HG03457 (cell line): ENCODE data around the gene ETV6.

Source experiments
- ATAC-seq: cut with Tn5 transposase; IDR thresholded peaks from one replicate; pipeline ENCODE4 v1.9.1; 2021; ENCODE audit warnings: moderate number of reproducible peaks; ENCODE audit not compliant: unreplicated experiment

Gene ETV6

DNA sequence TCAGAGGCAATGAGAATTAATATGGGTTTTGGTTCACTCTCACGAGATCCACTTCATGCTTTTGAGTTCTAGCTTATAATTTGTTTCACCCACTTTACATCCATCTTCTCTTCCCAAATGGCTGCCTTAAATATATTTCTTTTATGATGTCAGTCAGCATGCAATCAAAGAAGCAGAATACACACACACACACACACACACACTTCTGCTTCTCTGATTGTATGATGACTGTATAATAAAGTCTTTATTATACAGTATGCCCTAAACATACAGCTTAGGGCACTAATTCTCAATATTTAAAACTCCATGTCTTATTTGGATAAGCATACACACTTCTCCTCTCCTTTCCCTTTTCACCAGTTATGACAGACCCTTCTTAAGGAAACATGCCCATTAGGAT is 6.7 kb upstream of the ETV6 start:
- no peak for ATAC-seq

DNA sequence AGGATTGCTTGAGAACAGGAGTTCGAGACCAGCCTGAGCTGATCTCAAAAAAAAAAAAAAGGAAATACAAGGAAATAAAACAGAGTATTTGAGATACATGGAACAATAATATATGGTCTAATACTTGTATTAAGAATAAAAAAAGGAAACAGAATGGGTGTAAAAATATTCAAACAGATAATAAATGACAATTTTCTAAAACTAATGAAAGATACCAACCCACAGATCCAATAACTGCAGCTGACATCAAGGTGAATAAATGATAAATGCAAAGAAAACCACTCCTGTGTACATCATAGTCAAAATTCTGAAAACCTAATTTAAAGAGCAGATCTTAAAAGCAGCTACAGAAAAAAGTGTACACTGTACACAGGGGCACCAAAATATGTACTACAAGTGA is 4.1 kb upstream of the ETV6 start:
- no peak for ATAC-seq

DNA sequence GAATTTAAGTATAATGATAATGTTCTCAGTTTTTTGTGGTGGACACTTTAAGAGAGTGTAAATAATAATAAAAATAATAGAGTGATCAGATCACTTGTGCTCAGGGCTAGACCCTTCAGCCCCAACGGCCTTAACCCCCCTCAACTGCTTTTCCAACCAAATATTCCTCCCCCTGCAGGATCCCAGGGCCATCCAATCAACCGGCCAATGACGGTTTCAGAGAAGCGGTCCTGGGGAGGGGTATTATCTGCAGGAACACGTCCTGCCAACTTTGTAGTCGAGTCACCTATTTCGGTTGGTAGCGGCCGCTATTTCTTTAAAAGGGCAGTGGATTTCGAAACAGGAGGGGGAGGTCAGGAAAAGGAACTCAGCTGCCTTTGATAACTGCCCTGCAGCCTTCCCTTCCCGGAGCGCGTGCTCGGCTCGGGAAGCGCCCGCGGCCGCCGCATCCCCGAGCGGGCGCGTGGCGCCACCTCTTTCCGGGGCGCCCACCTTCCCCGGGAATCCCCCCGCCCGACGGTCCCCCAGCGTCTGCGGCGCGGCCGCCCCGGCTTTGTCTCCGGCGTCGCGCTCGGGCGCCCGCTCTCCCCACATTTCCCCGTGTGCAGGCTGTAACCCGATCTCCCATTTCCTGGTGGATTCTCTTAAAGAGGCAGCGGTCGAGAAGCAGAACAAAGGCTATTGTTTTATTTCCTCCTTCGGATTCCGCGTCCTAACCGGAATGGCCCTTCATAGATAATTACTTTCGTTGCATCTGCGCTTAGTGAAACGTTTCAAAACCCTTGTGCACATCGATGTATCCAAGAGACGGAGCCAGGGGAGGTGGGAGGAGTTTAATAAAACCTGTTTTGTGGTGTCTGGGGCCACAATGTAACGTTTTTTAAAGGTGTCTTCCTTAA is 711 bp upstream of the ETV6 start:
- ATAC-seq = peak; percentile 35

DNA sequence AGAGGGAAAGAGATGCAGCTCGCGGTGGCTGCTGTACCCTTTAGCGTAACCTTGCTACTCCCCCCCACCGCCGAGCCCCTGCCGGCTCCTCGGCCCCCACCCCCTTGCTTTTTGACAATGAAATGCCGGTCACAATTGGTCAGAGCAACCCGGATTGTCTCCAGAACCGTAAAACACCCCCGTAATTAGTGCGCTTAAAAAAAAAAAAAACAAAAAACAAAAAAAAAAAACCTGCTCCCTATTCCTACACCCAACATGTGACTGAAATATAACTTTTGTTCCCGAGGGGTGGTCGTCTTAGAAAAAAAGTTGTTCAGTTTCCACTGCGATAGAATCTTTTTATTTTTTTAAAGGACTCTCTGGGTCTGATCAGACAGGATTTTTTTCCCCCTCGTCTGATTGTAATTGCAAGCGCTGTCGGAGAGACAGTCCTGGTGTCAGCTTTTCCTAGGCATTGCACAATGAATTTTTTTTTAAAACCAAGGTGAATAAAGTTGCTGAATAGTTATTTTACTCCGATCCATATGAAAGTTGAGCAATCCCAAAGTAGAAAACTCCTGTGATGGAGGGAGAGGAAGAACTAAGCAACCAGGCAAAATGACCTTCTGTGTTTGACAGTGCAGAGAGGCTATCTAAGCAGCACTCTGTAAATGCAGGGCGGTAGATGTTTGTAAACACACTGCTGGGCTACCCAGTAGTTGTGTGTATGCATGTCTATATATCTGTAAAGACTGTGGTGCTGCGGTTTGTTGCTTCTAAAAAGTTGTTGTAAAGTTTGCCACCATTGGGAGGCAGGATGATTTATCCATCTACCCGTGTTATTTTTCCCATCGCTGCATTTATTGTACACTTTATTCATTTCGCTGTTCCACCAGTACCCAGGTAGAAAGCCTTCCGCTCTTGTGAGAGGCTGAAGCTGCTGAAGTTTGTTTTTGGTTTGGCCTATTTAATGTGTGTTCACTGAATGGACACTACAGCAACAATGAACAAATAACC is 1.1 kb downstream of the ETV6 start:
- no peak for ATAC-seq

DNA sequence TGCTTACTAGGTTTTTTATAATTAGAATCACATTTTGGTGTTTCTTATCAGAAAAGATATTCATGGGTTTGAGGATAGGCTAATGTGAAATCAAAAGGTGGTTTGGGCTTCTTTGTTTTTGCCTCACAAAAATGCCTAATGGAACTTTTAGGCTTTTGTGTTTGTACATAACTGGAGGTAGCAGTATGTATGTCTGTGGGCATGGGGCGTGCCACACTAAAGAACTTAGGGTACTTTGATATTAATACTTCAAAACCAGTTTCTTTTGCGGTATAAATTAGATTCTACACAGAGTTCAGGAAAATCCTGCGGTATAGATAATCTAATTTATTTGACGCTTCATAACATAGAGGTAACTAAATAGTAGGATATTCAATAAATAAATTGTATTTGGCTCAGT is 1.9 kb downstream of the ETV6 start:
- ATAC-seq = no peak

DNA sequence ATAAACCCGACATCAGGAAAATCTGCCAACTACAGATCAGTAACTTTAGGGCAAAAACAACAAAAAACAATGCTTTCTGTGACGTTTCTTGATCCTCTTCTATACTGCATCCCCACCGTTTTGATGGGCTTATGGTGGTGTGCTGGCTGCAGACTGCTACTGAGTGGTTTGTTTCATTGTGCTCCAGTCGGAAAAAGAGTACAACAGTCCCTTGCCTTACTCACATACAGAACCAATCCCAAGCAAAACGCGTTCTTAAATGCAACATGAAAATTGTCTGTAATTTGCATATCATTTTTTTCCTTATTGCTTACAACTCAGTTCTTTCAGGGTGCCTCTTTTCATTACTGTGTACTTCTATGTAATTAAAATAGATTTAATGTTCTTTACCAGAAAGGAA is 2.3 kb downstream of the ETV6 start:
- no peak for ATAC-seq

DNA sequence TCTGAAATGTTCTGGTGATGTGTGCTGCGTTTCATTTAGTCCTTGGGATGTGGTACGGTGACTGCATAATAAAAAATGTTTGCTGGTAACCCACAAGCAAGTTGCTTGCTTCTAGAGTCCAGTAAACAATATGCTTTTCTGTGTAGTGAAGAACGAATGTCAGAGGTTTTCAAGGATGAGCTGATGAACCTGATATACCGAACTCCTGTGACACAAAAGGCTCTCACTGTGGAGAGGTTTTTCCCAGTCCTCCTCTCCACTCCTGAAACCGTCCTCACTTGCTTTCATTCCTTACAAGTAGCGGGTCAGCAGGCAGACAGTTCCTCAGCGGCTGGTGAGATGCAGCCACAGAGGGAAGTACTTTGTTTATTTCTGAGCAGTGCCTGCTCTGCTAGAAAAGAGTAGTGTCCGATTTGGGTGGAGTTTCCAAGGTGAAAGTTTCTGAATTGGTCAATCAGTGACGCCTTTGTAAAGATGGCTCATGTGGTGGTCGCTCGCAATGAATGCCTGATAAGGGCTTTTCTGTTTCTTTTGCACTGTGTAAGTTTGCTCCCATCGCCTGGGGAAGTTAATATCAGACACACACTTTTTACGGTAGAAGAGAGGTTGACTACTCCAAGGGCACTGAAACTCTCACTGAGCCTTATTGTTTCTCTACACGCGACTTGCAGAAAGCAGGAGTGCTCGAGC is 3.0 kb downstream of the ETV6 start:
- no peak for ATAC-seq

DNA sequence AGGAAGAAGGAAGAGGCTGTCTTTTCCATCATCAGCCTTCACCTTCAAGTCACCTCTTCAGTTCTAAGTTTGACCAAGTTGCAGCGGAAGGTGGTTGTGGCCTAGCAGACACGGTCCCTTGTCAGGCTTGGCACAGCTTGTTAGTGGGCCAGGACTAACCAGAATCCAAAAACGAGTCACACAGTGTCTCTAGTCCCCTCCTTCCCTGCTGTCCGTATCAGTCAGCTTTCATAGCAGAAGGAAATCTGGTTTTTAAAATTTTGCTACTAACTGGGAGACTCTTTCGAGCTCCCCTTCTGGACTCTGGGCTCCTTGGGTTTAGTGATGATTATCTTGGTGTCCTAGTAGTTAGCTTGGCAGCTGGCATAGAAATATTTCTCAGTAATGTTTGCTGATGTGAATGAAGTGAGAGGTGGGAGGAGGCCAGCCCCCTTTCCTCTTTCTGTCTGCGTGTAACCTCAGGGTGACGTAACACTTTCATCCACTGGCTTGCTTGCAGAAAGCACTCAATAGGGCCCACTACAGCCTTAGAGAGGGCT is 3.8 kb downstream of the ETV6 start:
- ATAC-seq = no peak

DNA sequence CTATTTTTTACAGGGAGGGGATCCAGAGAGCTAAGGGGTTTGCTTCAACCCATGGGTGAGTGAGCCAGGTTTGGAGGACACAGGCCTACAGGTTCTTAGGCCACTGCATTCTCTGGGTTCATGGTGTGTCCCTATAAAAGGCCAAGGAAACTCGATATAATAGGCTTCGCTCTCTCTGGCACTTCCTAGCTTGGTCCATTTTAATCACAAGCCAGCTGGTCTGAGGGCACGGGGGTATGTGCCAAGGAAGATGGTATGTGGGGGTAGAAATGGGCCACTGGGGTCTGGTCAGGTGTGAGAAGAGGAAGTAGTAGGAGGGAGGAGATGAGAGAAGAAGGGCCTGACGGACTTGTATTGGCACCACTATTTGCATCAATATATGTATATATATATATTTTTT is 4.9 kb downstream of the ETV6 start:
- no peak for ATAC-seq

DNA sequence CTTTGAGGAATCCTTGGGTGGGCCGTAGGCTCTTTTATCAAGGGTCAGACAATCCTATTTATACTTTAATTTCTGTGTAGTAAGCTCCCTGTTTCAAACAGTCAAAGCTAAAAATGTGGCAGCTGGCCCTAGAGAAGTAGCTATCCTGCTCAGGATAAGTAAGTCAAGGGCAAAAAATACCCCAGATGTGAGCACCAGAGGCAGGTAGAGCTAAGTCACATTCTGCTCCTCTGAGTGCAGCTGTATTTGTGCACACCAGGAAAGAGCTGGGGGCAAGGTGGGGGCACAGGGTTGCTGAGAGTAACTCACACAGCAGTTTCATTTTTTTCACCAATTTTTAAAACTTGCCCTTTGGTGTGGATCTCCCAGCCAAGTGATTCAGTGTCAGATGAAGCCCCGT is 5.3 kb downstream of the ETV6 start:
- ATAC-seq = no peak

DNA sequence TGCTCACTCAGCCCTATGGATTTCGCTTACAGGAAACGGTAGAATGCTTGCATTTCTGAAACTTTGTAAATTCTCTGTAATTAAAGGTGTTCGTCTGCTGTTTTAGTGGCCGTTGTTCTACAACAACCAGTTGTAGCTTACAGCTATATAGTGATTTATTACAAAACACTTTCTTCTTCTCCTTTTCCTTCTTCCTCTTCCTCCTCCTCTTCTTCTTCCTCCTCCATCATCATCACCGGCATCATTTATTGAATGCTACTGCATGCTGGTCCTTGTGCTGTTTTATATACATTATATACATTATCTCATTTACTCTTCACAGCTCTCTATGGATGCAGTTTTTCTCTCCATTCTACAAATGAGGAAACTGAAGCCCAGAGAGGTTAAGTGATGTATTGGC is 6.4 kb downstream of the ETV6 start:
- ATAC-seq = no peak

DNA sequence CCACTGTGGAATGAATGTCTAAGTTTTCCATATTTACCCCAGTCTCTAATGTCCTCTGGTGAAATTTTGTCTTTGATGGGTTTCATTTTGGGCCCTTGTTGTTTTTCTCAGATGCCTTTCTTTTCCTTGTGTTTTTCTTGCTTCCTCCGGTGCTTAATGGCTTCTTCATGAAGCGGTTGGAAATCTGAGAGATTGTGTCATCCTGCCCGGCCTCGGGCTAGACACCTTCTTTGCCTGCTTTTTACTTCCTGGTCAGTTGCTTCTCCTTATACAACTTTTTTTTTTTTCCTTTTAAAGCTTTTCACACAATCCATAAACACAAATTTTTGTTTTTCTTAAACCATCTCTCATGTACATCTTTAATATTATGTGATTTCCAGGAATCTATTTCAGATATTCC is 7.1 kb downstream of the ETV6 start:
- ATAC-seq = no peak

DNA sequence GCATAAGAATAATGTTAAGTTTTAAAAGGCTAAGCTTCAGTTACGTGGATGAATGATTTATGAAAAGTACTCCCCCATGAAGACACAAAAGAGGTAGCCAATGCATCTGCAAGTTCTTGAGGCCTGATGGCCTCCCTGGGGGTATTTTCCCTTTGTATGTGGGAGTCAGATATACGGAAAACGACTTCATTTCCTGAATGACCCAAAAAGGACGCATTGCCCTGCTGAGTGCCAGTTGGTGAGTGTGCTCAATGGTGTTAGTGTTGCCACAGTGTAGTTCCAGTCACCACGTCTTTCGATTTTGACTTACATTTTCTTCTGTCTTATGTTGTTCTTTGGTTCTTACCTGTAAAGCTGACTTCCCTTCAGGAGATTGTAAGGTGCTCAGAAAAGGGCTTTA is 8.0 kb downstream of the ETV6 start:
- no peak for ATAC-seq

DNA sequence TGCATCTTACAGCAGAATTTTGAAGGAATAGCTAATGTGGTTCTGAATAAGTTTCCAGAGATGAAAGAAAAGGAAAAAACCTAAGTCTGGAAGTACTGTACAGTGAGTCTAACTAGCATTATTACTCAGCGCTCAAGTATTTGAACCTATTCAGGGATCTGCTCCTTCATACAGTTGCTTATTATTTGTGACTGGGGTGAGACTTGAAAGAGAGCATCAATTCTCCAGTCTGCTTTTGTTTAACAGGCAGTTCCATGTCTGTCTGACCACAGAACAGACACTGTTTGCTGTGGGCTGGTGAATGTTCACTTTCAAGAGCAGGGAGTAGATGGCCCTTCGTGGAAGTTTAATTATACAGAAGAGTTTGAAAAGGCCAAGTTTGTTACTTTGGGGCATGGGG is 9.3 kb downstream of the ETV6 start:
- no peak for ATAC-seq

DNA sequence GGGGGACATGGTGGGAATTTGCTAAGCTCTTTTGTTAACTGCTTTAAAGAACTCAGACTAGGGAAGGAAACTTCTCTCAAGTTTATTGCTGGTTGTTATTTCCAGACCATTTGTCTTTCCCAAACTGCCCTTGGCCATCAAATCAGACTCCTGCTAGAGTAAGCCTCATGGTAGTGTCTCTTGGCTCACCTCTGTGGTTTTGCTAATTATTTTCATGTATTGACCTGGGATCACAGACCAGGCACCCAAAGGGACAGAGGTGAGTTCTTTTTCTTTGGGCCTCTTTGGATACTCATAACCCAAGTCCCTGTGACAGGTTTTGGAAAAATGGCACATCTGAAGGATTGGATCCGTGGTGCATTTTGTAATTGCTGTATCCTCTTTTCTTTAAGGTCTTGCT is 11.2 kb downstream of the ETV6 start:
- no peak for ATAC-seq

DNA sequence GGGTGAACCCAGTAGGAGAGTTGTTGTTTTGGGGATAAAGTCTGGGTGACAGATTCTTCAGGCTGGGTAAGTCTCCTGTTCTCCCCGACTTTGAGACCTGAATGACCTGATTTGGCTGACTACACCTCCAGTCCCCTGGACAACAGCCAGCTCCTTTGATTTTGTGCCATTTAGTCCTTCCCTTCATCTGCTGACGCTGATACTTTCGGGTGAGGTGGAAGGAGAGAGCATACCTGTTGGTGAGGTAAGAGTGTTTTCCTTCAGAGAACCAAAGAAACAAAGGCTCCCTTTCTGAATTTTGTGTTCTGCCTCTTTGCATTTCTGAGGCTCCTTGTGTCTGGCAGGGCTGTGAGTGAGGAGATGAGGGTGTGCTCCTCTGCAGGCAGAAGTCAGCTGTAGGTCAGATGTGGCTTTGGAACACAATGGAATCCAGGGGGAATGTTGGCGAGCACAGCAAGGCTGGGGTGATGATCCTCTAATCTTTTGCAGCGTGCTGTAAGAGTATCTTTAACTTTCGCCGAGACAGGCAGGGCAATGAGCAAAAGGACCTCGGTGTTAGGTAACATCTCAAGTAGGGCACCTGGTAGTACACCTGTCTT is 12.1 kb downstream of the ETV6 start:
- ATAC-seq = no peak

DNA sequence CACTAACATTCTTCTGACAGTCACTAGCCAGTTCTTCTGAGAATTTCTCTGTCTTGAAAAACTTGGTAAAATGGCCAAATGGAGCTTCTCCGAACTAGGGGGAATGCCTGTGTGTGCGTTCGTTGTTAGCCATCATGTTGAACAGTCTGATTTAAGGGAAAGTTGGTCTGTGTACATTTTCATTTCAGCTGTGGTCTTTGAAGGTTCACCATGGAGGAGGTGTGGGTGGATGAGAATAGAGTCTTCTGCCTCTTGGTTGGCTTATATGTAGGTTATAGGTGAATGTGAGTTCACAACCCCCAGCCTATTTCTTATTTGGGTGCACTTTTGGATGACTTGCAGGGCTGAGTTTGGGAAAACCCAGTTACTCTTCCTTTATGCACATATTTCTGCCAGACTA is 12.9 kb downstream of the ETV6 start:
- no peak for ATAC-seq

DNA sequence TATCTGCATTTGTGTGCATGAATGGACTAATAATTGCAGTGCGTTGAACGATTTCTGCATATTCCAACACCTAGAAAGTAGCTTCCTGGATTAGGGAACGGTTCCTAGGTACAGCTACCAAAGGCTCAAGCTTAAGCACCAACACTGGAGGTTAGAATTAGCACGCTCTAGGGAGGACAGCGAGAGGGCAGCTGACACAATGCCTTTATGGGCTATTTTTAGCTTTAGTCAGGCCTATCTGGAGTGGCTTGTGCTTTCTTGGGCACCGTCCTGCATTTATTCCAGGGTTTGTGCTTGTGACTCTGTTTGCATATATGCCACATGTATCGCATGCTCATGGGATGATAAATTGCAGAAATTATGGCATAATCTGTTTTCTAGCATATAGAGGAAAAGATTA is 13.7 kb downstream of the ETV6 start:
- no peak for ATAC-seq

DNA sequence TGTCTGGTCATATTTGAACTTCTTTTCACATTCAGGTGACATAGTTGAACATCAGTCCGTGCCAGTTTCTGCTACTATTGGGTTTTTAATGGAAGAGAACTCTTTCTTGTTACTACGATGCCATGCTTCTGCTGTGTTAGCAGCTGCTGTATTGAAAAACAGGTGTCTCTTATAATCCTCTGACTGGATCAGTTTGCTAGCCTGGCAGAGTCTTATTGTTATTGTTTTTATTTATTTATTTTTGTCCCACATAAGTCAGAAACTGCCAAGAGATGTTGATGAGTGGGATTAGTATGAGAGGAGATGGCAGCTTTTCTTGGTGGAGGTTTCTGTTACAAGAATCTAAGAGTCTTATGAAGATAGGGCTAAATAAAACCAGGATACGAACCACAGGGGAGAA is 14.6 kb downstream of the ETV6 start:
- ATAC-seq = no peak

DNA sequence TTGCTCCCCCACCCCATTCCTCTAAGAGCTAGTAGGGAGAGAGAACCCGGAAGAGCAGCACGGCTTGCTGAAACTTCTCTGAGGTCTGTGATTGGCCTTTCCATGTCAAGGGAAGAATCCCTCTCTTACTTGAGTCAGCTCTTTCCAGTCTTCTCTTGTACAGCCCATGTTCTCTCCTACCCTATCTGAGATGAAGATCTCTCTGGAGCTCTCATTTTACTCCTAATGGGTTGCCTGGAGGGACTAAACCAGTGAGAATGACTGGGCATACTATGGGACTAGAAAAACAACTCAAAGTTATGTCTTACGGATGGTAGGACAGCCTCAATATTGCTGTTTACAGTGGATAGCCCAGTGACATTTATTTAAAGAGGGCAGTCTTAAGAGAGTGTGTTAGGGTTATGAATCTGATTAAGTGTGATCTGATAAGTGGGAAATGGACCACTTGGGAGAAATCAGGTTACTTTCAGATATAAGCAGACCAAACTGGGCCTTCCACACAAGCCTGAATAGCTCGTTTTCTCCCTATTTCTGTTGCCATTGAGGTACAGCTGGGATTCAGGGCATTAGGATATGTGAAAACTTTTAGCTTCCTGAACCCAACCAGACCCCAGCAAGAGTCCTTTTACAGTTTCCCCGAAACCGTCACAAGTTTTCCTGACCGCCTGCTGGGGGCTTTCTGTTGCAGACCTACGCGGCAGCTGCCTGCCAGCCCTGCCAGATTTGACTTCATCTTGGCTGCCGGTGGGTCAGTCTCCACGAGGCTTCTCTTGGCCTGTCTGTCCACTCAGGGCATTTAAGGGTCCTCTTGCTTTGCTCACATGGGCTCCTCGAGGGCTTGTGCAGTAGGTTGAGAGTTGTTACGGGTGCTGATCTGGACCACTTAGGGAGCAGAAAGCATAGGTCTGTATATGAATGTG is 16.9 kb downstream of the ETV6 start:
- no peak for ATAC-seq
